Measurements from ENCODE around the gene EXOC6B.

- no peak for TF ChIP-seq POLR2AphosphoS5 (IDR thresholded peaks at IDR 0.05)
- no peak for TF ChIP-seq POLR2A (IDR thresholded peaks at IDR 0.05)
Measured at GRCh38 chr2:72864500-72864899, 38.7 kb upstream of the EXOC6B start.
